ENCODE results near the gene RHBDF2.

DNA sequence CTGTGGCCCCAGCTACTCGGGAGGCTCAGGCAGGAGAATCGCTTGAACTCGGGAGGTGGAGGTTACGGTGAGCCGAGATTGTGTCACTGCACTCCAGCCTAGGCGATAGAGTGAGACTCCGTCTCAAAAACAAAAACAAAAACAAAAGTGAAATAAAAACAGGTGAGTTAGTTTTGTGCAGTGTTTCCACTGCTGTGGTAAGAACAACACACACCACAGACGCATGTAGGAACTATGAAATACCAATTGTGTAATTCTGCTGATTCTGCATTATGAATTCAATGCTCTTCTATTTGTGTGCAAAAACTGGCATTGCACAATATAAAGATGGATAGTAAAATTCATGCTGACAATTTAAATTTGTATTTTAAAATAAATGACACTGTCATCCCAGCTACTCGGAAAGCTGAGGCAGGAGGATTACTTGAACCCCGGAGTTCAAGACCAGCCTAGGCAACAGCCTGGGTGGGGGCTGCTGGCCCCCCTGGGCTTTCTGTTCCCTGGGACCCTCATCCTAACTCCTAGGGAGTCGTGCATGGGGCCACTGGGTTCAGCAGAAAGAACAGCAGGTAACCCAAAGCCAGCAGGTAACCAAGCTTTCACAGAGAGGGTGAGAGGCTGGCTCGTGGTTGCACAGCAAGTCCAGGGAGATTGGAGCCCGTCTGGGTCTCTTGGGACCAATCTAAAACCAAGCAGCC lies 10.6 kb upstream of the RHBDF2 start:
- TF ChIP-seq, protein P1, sequence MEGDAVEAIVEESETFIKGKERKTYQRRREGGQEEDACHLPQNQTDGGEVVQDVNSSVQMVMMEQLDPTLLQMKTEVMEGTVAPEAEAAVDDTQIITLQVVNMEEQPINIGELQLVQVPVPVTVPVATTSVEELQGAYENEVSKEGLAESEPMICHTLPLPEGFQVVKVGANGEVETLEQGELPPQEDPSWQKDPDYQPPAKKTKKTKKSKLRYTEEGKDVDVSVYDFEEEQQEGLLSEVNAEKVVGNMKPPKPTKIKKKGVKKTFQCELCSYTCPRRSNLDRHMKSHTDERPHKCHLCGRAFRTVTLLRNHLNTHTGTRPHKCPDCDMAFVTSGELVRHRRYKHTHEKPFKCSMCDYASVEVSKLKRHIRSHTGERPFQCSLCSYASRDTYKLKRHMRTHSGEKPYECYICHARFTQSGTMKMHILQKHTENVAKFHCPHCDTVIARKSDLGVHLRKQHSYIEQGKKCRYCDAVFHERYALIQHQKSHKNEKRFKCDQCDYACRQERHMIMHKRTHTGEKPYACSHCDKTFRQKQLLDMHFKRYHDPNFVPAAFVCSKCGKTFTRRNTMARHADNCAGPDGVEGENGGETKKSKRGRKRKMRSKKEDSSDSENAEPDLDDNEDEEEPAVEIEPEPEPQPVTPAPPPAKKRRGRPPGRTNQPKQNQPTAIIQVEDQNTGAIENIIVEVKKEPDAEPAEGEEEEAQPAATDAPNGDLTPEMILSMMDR (conservative IDR thresholded peaks at IDR 0.05) = no peak
- TF ChIP-seq EZH2 (IDR thresholded peaks at IDR 0.05; ENCODE audit: low read depth) = no peak

Measured in PC-9 (cell line).